Lower leg skin (tissue), 4 donors: ENCODE results near the gene EIF3CL. TPM values are rescaled to one million over a fixed set of nuclear protein-coding genes. Genes with fewer than 3 reads are reported as not detected.

Experiments
- microRNA-seq, 2 donors: library from miRNA; unstranded; fragments of <30 nt; microRNA quantifications; one replicate each; pipeline ENCODE4, GENCODE V29; 2016; ENCODE audit warnings: borderline replicate concordance in 2 of 2, borderline number of aligned reads in 1 of 2
- total RNA-seq, 4 donors: library from RNA; depleted of rRNA; stranded (reverse); fragments of >200 nt; gene quantifications; one replicate each; pipeline ENCODE4 v1.1.0, GENCODE V29; 2016

Gene EIF3CL
- total RNA-seq, 4 donors from 2014 or later: 141 to 285 (median 156) TPM

Small RNAs within 50 kb of the gene (microRNA-seq; reads per million reads assigned to microRNA genes)
- 0 reads per million in 2 donors for gene MIR6862-1

Other genes with a start within 250 kb of the EIF3CL start
- gene XPO6, start 191.9 kb downstream of the EIF3CL start, total RNA-seq: 100 to 1,000 TPM in 2 of 4 donors, 10 to 100 TPM in 2; 45.7 to 104 (median 78.1) TPM
- 1 to 10 TPM; 1.3 to 2.7 (median 1.8) TPM for gene SBK1, start 111.3 kb downstream of the EIF3CL start, total RNA-seq
- gene NPIPB6, start 40.3 kb downstream of the EIF3CL start, total RNA-seq: 10 to 100 TPM in 1 of 4 donors, 1 to 10 TPM in 3; 1.5 to 10.2 (median 3.6) TPM
- under 1 TPM in 1 of 4 donors, not detected in 3; 0.22 TPM for gene NPIPB7, start 68.5 kb upstream of the EIF3CL start, total RNA-seq
- 10 to 100 TPM; 32.2 to 52.7 (median 43.6) TPM for gene CLN3, start 88.2 kb upstream of the EIF3CL start, total RNA-seq
- gene APOBR, start 90.8 kb upstream of the EIF3CL start, total RNA-seq: 1 to 10 TPM in 3 of 4 donors, under 1 TPM in 1; 0.88 to 2.0 (median 1.6) TPM
- gene IL27, start 103.0 kb upstream of the EIF3CL start, total RNA-seq: not detected
- gene NUPR1, start 135.1 kb upstream of the EIF3CL start, total RNA-seq: 100 to 1,000 TPM in 2 of 4 donors, 10 to 100 TPM in 2; 52.4 to 275 (median 140) TPM
- gene SGF29, start 150.1 kb upstream of the EIF3CL start, total RNA-seq: 10 to 100 TPM; 16.7 to 29.9 (median 26.8) TPM
- not detected for gene SULT1A2, start 193.2 kb upstream of the EIF3CL start, total RNA-seq
- 1 to 10 TPM; 2.4 to 7.4 (median 3.1) TPM for gene SULT1A1, start 206.2 kb upstream of the EIF3CL start, total RNA-seq
- not detected for gene NPIPB8, start 234.2 kb upstream of the EIF3CL start, total RNA-seq